Spleen (tissue), 7 donors: ENCODE data around the gene TRIM56.

Source experiments
- CTCF ChIP-seq, 11 experiments: fragments of 200-600 bp in 7 of 11; fragments of 450-650 bp in 4 of 11; sonication (generic) in 4 of 11; IDR thresholded peaks in 8 of 11; conservative IDR thresholded peaks in 3 of 11; 1 replicate in 7 of 11; 2 replicates in 4 of 11; pipeline versions ENCODE4 v1.4.0 to v1.8.0; 2016 to 2021; ENCODE audit warnings: antibody characterized with exemption in 11 of 11, inconsistent platforms in 4 of 11, mild to moderate bottlenecking in 1 of 11
- POLR2A ChIP-seq, 3 donors: fragments of 450-650 bp; IDR thresholded peaks; one replicate each; pipeline ENCODE4 v1.5.1; 2017; ENCODE audit warnings: antibody characterized with exemption in 3 of 3, mild to moderate bottlenecking in 1 of 3
- donor health status: DM: no; HTN: no; CAD: no; lungs with moderate emphysema.
- donor health status: DM: no; HTN: no; CAD: no.
- donor health status: DM: no; HTN: no; CAD: no.

GRCh38 chr7:101066833-101067177 lies 18.5 kb upstream of the TRIM56 start:
- TF ChIP-seq CTCF (IDR thresholded peaks at IDR 0.05 in 8 of 11, conservative IDR thresholded peaks at IDR 0.05 in 3 of 11) = no peak
- no peak for TF ChIP-seq POLR2A (IDR thresholded peaks at IDR 0.05)
